GM12878 (cell line): ENCODE data around the gene COL24A1.

Experiments used
- BRCA1 ChIP-seq: IDR thresholded peaks from 2 replicates; pipeline ENCODE4 v1.6.1; 2011; ENCODE audit warnings: low read depth, low read length, improper control_type of control experiment
- CTCF ChIP-seq, 3 experiments: IDR thresholded peaks in 2 of 3; conservative IDR thresholded peaks in 1 of 3; 2 replicates each; pipeline ENCODE4 v1.5.1; 2011; ENCODE audit warnings: low read depth in 3 of 3, low read length in 3 of 3, mild to moderate bottlenecking in 3 of 3, control low read depth in 2 of 3, moderate library complexity in 2 of 3, inconsistent platforms in 1 of 3, mixed read lengths in 1 of 3; ENCODE audit not compliant: control insufficient read depth in 2 of 3, insufficient read depth in 1 of 3; ENCODE audit errors: extremely low read depth in 1 of 3

GRCh38 chr1:85700422-85700821 lies 456.1 kb downstream of the COL24A1 start:
- no peak for TF ChIP-seq CTCF (IDR thresholded peaks at IDR 0.05 in 2 of 3, conservative IDR thresholded peaks at IDR 0.05 in 1 of 3; ENCODE audit: control insufficient read depth in 2 of 3, extremely low read depth in 1 of 3, insufficient read depth in 1 of 3, low read depth in 3 of 3, low read length in 3 of 3)
- no peak for TF ChIP-seq BRCA1
